Measurements from ENCODE around the gene PRDX6. TPM values are rescaled to one million over a fixed set of nuclear protein-coding genes. Genes with fewer than 3 reads are reported as not detected.

PRDX6 gene
- polyA plus RNA-seq, 2 of the 4 experiments (the other 2 are of a cell fraction) = 246 TPM

DNA sequence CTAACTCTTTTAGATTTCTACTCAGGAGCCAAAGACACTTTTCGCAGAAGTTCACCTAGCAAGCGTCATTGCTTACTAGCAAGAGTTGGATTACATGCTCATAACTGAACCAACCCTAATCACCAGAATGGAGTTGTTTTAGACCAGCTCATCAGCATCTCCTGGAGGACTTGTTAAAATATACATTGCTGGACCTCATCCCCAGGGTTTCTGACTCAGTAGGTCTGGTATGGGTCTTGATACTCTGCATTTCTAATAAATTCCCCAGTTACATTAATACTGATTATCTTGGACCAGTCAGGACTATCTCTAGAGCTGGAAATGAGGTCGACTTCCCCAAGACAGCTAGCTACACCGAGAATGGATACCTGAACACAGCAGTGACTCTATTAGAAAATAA lies 9.7 kb upstream of the PRDX6 start:
- POLR2A ChIA-PET = no interaction called here
- Histone ChIP-seq H3K9me3 (peaks cover 35% of the 10 kb centered on the region), H3K4me3 (no peak overlapping the region), H3K4me1 (no peaks in the 10 kb centered on the region), H3K27ac (no peak overlapping the region), H3K4me2 (no peak overlapping the region)
- 70% methylated on average over 4 of the region's 4 CpGs for WGBS (ENCODE audit: missing lambda C conversion rate)
- FAIRE-seq (no peak), ATAC-seq (no peak), DNase-seq (ENCODE audit: low read depth in 1 of 2, low spot score in 1 of 2) (no peak)
- TF ChIP-seq NFE2L2 (conservative IDR thresholded peaks at IDR 0.05; ENCODE audit: low read length) (no peak), ZSCAN20 (CRISPR knock-in tag; IDR thresholded peaks at IDR 0.05) (no peak), GATA3 (IDR thresholded peaks at IDR 0.05; ENCODE audit: borderline replicate concordance) (no peak), MAZ (IDR thresholded peaks at IDR 0.05; ENCODE audit: borderline replicate concordance, low read depth, low read length) (no peak), ZC3H11A (IDR thresholded peaks at IDR 0.05) (no peak), RARB (CRISPR knock-in tag; IDR thresholded peaks at IDR 0.05) (no peak)
- TF ChIP-seq, protein P1, sequence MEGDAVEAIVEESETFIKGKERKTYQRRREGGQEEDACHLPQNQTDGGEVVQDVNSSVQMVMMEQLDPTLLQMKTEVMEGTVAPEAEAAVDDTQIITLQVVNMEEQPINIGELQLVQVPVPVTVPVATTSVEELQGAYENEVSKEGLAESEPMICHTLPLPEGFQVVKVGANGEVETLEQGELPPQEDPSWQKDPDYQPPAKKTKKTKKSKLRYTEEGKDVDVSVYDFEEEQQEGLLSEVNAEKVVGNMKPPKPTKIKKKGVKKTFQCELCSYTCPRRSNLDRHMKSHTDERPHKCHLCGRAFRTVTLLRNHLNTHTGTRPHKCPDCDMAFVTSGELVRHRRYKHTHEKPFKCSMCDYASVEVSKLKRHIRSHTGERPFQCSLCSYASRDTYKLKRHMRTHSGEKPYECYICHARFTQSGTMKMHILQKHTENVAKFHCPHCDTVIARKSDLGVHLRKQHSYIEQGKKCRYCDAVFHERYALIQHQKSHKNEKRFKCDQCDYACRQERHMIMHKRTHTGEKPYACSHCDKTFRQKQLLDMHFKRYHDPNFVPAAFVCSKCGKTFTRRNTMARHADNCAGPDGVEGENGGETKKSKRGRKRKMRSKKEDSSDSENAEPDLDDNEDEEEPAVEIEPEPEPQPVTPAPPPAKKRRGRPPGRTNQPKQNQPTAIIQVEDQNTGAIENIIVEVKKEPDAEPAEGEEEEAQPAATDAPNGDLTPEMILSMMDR (IDR thresholded peaks at IDR 0.05) = no peak
- CTCF ChIA-PET = no interaction called here

DNA sequence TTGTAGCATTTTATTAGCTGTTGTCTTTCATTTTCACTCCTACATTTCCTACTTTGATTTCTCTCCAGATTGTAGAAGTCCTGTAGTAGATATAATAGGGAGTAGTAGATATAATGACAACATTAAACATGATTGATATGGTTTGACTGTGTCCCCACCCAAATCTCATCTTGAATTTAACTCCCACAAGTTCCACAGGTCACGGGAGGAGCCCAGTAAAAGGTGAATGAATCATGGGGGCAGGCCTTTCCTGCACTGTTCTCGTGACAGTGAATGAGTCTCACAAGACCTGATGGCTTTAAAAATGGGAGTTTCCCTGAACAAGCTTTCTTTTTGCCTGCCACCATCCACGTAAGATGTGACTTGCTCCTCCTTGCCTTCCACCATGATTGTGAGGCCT lies 7.5 kb upstream of the PRDX6 start:
- Histone ChIP-seq H3K9me3 (peaks cover 32% of the 10 kb centered on the region), H3K4me2 (no peak overlapping the region), H3K4me3 (no peak overlapping the region), H3K4me1 (peaks cover 12% of the 10 kb centered on the region; the same call in 2 of the 3 replicates), H3K27ac (no peak overlapping the region)
- POLR2A ChIA-PET = no interaction called here
- no peak for FAIRE-seq
- CTCF ChIA-PET = interaction anchor here (0.6 to 1.3 kb wide), 2 partner anchors 11 to 38 kb away, joined by 3 read pairs; no protein-coding TSS in a partner anchor
- 70% methylated on average over 3 of the region's 3 CpGs for WGBS (ENCODE audit: missing lambda C conversion rate)
- TF ChIP-seq ESRRA (IDR thresholded peaks at IDR 0.05; ENCODE audit: borderline replicate concordance, low read length) (no peak), CBX2 (IDR thresholded peaks at IDR 0.05; ENCODE audit: borderline replicate concordance, low read depth) (no peak)
- no peak for ATAC-seq
- DNase-seq (ENCODE audit: low read depth in 1 of 2, low spot score in 1 of 2) = no peak

DNA sequence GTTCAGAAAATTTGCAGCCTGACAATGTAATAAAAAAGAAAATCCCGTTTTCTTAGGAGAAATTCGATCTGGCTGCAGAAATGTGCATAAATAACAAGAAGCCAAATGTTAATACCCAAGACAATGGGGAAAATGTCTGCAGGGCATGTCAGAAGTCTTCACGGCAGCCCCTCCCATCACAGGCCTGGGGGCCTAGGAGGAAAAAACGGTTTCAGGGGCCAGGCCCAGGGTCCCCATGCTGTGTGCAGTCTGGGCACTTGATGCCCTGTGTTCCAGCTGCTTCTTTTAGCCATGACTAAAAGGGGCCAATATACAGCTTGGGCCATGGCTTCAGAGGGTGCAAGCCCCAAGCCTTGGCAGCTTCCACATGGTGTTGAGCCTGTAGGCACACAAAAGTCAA lies 6.5 kb upstream of the PRDX6 start:
- 70% methylated on average over 4 of the region's 4 CpGs for WGBS (ENCODE audit: missing lambda C conversion rate)
- FAIRE-seq (no peak), ATAC-seq (no peak), DNase-seq (ENCODE audit: low read depth in 1 of 2, low spot score in 1 of 2) (no peak)
- no peak overlapping the region for H3K27ac ChIP-seq
- peaks cover 21% of the 10 kb centered on the region; the same call in 2 of the 3 replicates for H3K4me1 ChIP-seq
- H3K4me2 ChIP-seq = no peak overlapping the region
- H3K4me3 ChIP-seq = no peak overlapping the region
- ChIA-PET CTCF (interaction anchor here (1.3 to 1.5 kb wide), 2 partner anchors 39 to 41 kb away, joined by 3 to 4 read pairs; no protein-coding TSS in a partner anchor), POLR2A (no interaction called here)
- peaks cover 32% of the 10 kb centered on the region for H3K9me3 ChIP-seq
- no peak for TF ChIP-seq TP53 (CRISPR knock-in tag; IDR thresholded peaks at IDR 0.05)
- peak; percentile 97 for TF ChIP-seq ZFP36 (IDR thresholded peaks at IDR 0.05; ENCODE audit: borderline replicate concordance, partially characterized antibody)

DNA sequence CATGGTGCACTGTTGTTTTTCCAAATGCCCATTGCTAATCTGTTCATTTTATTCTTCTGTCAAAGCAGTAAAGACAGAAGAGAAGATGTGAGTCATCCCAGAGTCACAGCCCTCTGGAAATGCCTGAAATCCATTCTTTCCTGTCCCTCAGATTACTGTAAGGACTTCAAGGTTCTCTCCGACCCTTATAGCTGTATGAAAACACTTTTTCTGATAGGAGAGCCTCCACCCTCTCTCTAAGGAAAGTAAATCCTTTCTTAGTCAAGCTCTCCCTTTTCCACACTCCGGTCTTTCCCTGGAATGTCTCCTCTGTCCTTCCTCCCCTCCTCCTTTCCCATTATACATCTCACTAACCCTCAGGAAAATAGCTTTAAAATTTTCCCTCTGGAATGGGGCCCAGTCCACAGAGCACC lies 3.5 kb upstream of the PRDX6 start:
- Histone ChIP-seq H3K4me1 (peaks cover 30% of the 10 kb centered on the region), H3K9me3 (peaks cover 13% of the 10 kb centered on the region; the same call in 2 of the 3 replicates), H3K4me3 (no peak overlapping the region), H3K4me2 (peak overlapping the region; percentile 13; the same call in 1 of the 3 replicates), H3K27ac (no peak overlapping the region)
- no peak for ATAC-seq
- 48% methylated on average over 2 of the region's 2 CpGs for WGBS (ENCODE audit: missing lambda C conversion rate)
- CTCF ChIA-PET = interaction anchor here (1.0 to 2.1 kb wide), 2 partner anchors 42 to 44 kb away, joined by 3 to 8 read pairs; no protein-coding TSS in a partner anchor
- no peak for DNase-seq (ENCODE audit: low read depth in 1 of 2, low spot score in 1 of 2)
- TF ChIP-seq EHMT2 (IDR thresholded peaks at IDR 0.05; ENCODE audit: low read depth) = no peak
- TF ChIP-seq, protein P1 (IDR thresholded peaks at IDR 0.05) = no peak
- TF ChIP-seq HEYL (CRISPR knock-in tag; IDR thresholded peaks at IDR 0.05) = no peak
- TF ChIP-seq POLR2AphosphoS2 (conservative IDR thresholded peaks at IDR 0.05; ENCODE audit: low read length) = no peak
- TF ChIP-seq HOXB5 (CRISPR knock-in tag; IDR thresholded peaks at IDR 0.05) = no peak
- no peak for TF ChIP-seq SMC3 (IDR thresholded peaks at IDR 0.05)
- TF ChIP-seq CHD2 (IDR thresholded peaks at IDR 0.05; ENCODE audit: low read length, partially characterized antibody) = no peak
- no peak for TF ChIP-seq RNF2 (IDR thresholded peaks at IDR 0.05; ENCODE audit: borderline replicate concordance, low read depth)
- no peak for TF ChIP-seq KDM5A (IDR thresholded peaks at IDR 0.05)
- no peak for FAIRE-seq
- POLR2A ChIA-PET = no interaction called here
